SU-DHL-6 (cell line): Measurements from ENCODE around the gene CDH23.

Experiments used
- H2AFZ ChIP-seq: fragments of 200-600 bp; sonication (generic); 2 replicates; pipeline ENCODE4 v1.6.1; 2014; ENCODE audit warnings: low read depth, mild to moderate bottlenecking, moderate library complexity, mixed read lengths, antibody characterized with exemption, low read length; ENCODE audit not compliant: severe bottlenecking
- H3F3A ChIP-seq: fragments of 200-600 bp; shearing (Covaris generic); 2 replicates; pipeline ENCODE4 v1.6.0; 2016; ENCODE audit warnings: antibody characterized with exemption, mild to moderate bottlenecking; ENCODE audit not compliant: insufficient read depth
- H3K27ac ChIP-seq: fragments of 200-600 bp; sonication (generic); 2 replicates; pipeline ENCODE4 v1.5.1; 2016; ENCODE audit warnings: low read depth, mild to moderate bottlenecking, low read length, moderate library complexity, mixed read lengths
- H3K27me3 ChIP-seq: fragments of 200-600 bp; sonication (generic), shearing (Covaris generic); 2 replicates; pipeline ENCODE4 v1.6.0; 2014; ENCODE audit warnings: mild to moderate bottlenecking, low read length
- H3K36me3 ChIP-seq: fragments of 200-600 bp; sonication (generic); 2 replicates; pipeline ENCODE4 v1.6.1; 2014; ENCODE audit warnings: mild to moderate bottlenecking, low read length, mixed read lengths
- H3K4me2 ChIP-seq: fragments of 300-600, 200-600 bp; shearing (Covaris generic), sonication (generic); 2 replicates; pipeline ENCODE4 v1.6.0; 2014; ENCODE audit warnings: low read length, low read depth, mild to moderate bottlenecking; ENCODE audit not compliant: poor library complexity, severe bottlenecking
- H3K4me3 ChIP-seq: fragments of 200-600 bp; sonication (generic); 2 replicates; pipeline ENCODE4 v1.5.1; 2014; ENCODE audit warnings: antibody characterized with exemption, low read length, mild to moderate bottlenecking, mixed read lengths; ENCODE audit not compliant: insufficient read depth, poor library complexity, severe bottlenecking
- H3K79me2 ChIP-seq: fragments of 200-600 bp; sonication (generic); 2 replicates; pipeline ENCODE4 v1.6.1; 2014; ENCODE audit warnings: mild to moderate bottlenecking, low read length, moderate library complexity; ENCODE audit not compliant: insufficient read depth
- H3K9ac ChIP-seq: fragments of 200-600 bp; sonication (generic); 2 replicates; pipeline ENCODE4 v1.7.0; 2014; ENCODE audit warnings: mild to moderate bottlenecking, low read length
- H3K9me2 ChIP-seq: fragments of 200-600 bp; sonication (generic); replicated peaks from 2 replicates; pipeline ENCODE4 v1.6.1; 2014; ENCODE audit warnings: low read length; ENCODE audit not compliant: insufficient read depth
- H3K9me3 ChIP-seq: fragments of 200-600 bp; sonication (generic); 2 replicates; pipeline ENCODE4 v1.6.1; 2014; ENCODE audit warnings: low read length, mixed read lengths; ENCODE audit not compliant: insufficient read depth
- H4K20me1 ChIP-seq: fragments of 200-600 bp; sonication (generic); 2 replicates; pipeline ENCODE4 v1.6.1; 2014; ENCODE audit warnings: low read depth, mild to moderate bottlenecking, antibody characterized with exemption, low read length, moderate library complexity, mixed read lengths
- CTCF ChIP-seq: fragments of 200-600 bp; sonication (generic); IDR thresholded peaks from one replicate; pipeline ENCODE4 v1.5.1; 2017; ENCODE audit warnings: antibody characterized with exemption, mild to moderate bottlenecking, low read length, moderate library complexity; ENCODE audit not compliant: insufficient read depth, poor library complexity, severe bottlenecking
- EZH2phosphoT487 ChIP-seq: fragments of 200-600 bp; sonication (generic), shearing (Covaris generic); conservative IDR thresholded peaks from 2 replicates; pipeline ENCODE4 v1.6.1; 2018; ENCODE audit warnings: mild to moderate bottlenecking, antibody characterized with exemption, low read length, moderate library complexity, mixed read lengths

The CDH23 gene

GRCh38 chr10:71564194-71564820 lies 167.6 kb downstream of the CDH23 start:
- Histone ChIP-seq H4K20me1 (no peaks in the 10 kb centered on the region), H3K27ac (no peak overlapping the region), H3K4me2 (no peak overlapping the region), H3K79me2 (no peaks in the 10 kb centered on the region), H3K9me2 (no peaks in the 10 kb centered on the region), H2AFZ (no peak overlapping the region), H3K9ac (no peak overlapping the region), H3F3A (no peaks in the 10 kb centered on the region), H3K27me3 (no peaks in the 10 kb centered on the region), H3K36me3 (no peaks in the 10 kb centered on the region), H3K4me3 (no peak overlapping the region), H3K9me3 (no peaks in the 10 kb centered on the region)
- TF ChIP-seq CTCF (no peak), EZH2phosphoT487 (no peak)

- Histone ChIP-seq H3K9ac (no peak overlapping the region), H3K27me3 (no peaks in the 10 kb centered on the region), H3F3A (no peaks in the 10 kb centered on the region), H3K9me3 (no peaks in the 10 kb centered on the region), H3K36me3 (no peaks in the 10 kb centered on the region), H4K20me1 (no peaks in the 10 kb centered on the region), H3K4me3 (no peak overlapping the region), H3K9me2 (no peaks in the 10 kb centered on the region), H3K4me2 (no peak overlapping the region), H3K27ac (no peak overlapping the region), H3K79me2 (no peaks in the 10 kb centered on the region), H2AFZ (no peak overlapping the region)
- TF ChIP-seq CTCF (no peak), EZH2phosphoT487 (no peak)
These were observed 168.7 kb downstream of the CDH23 start for GRCh38 chr10:71565284-71566000.

- no peaks in the 10 kb centered on the region for H3K9me3 ChIP-seq
- no peak overlapping the region for H3K4me3 ChIP-seq
- no peak for TF ChIP-seq CTCF
- no peak for TF ChIP-seq EZH2phosphoT487
- H3F3A ChIP-seq, result no peaks in the 10 kb centered on the region
- no peak overlapping the region for H3K9ac ChIP-seq
- H3K36me3 ChIP-seq, result no peaks in the 10 kb centered on the region
- no peaks in the 10 kb centered on the region for H3K9me2 ChIP-seq
- no peaks in the 10 kb centered on the region for H3K79me2 ChIP-seq
- no peaks in the 10 kb centered on the region for H3K27me3 ChIP-seq
- no peak overlapping the region for H3K27ac ChIP-seq
- no peaks in the 10 kb centered on the region for H4K20me1 ChIP-seq
- no peak overlapping the region for H3K4me2 ChIP-seq
- no peak overlapping the region for H2AFZ ChIP-seq
These were observed 170.3 kb downstream of the CDH23 start for GRCh38 chr10:71567006-71567405.
